NT2/D1 (cell line): Measurements from ENCODE around the gene CFAP61.

ENCODE experiments used
- DNase-seq: peaks from one replicate; pipeline ENCODE4 v3.0.0-alpha.2; 2011; ENCODE audit warnings: low read depth, low spot score
- H3K27me3 ChIP-seq: 2 replicates; pipeline ENCODE4 v1.6.0; 2011; ENCODE audit warnings: mild to moderate bottlenecking; ENCODE audit not compliant: insufficient read length, insufficient read depth
- H3K36me3 ChIP-seq: 2 replicates; pipeline ENCODE4 v1.6.1; 2011; ENCODE audit warnings: mild to moderate bottlenecking, low read length, mixed read lengths; ENCODE audit not compliant: insufficient read depth, insufficient read length
- H3K4me1 ChIP-seq: 2 replicates; pipeline ENCODE4 v1.5.1; 2011; ENCODE audit not compliant: insufficient read depth, insufficient read length
- H3K4me3 ChIP-seq: 2 replicates; pipeline ENCODE4 v1.5.1; 2011; ENCODE audit warnings: low read depth; ENCODE audit not compliant: insufficient read length
- H3K9ac ChIP-seq: 2 replicates; pipeline ENCODE4 v1.6.0; 2011; ENCODE audit warnings: low read depth; ENCODE audit not compliant: insufficient read length
- H3K9me3 ChIP-seq: 2 replicates; pipeline ENCODE4 v1.5.1; 2011; ENCODE audit warnings: mild to moderate bottlenecking, low read length; ENCODE audit not compliant: insufficient read depth
- SUZ12 ChIP-seq: IDR thresholded peaks from 2 replicates; pipeline ENCODE4 v1.6.1; 2011; ENCODE audit not compliant: insufficient read length, insufficient read depth; ENCODE audit errors: extremely low read depth
- YY1 ChIP-seq: IDR thresholded peaks from 2 replicates; pipeline ENCODE4 v1.6.1; 2011; ENCODE audit not compliant: insufficient read length, insufficient read depth
- ZNF274 ChIP-seq: IDR thresholded peaks from 2 replicates; pipeline ENCODE4 v1.6.1; 2011; ENCODE audit warnings: mild to moderate bottlenecking, low read depth, low read length

Gene CFAP61

DNA sequence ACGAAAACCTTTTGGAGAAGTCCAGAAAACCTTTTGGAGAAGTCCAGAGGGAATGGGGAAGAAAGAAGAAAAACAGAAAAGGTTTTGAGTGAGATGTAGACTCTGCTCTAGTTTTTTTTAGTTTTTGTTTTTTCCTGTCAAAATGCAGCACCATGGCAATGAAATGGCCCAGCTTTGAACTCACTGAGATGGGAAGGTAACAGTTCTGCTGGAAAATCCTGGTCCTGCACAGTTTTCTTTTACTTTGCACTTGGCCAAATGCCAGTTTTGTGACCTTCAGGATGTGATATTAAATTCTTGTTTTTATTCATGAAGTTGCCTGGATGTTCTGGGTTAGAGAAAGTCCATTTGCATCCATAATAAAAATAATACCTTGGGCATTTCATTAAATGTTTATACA, 145.7 kb downstream of the CFAP61 start:
- no peak for DNase-seq
- Histone ChIP-seq H3K27me3 (no peaks in the 10 kb centered on the region), H3K4me1 (no peaks in the 10 kb centered on the region), H3K9ac (no peak overlapping the region), H3K36me3 (no peaks in the 10 kb centered on the region), H3K4me3 (no peak overlapping the region), H3K9me3 (no peaks in the 10 kb centered on the region)
- no peak for TF ChIP-seq SUZ12
- TF ChIP-seq ZNF274, result no peak
- no peak for TF ChIP-seq YY1

GRCh38 chr20:20199361-20200160, 147.2 kb downstream of the CFAP61 start:
- no peak for DNase-seq
- TF ChIP-seq YY1 (no peak), ZNF274 (no peak), SUZ12 (no peak)
- H3K9me3 ChIP-seq, result no peaks in the 10 kb centered on the region

GRCh38 chr20:20201124-20201523, 148.8 kb downstream of the CFAP61 start:
- no peak overlapping the region for H3K9ac ChIP-seq
- TF ChIP-seq SUZ12, result no peak
- no peak for TF ChIP-seq ZNF274
- no peak for TF ChIP-seq YY1
- no peaks in the 10 kb centered on the region for H3K4me1 ChIP-seq
- H3K9me3 ChIP-seq, result no peaks in the 10 kb centered on the region
- DNase-seq, result no peak
- no peaks in the 10 kb centered on the region for H3K27me3 ChIP-seq
- H3K36me3 ChIP-seq, result no peaks in the 10 kb centered on the region
- H3K4me3 ChIP-seq, result no peak overlapping the region

More at GRCh38 chr20:20199361-20200160, 147.2 kb downstream of the CFAP61 start:
- H3K36me3 ChIP-seq, result no peaks in the 10 kb centered on the region
- H3K4me3 ChIP-seq, result no peak overlapping the region
- H3K27me3 ChIP-seq, result no peaks in the 10 kb centered on the region
- H3K4me1 ChIP-seq, result no peaks in the 10 kb centered on the region
- H3K9ac ChIP-seq, result no peak overlapping the region

DNA sequence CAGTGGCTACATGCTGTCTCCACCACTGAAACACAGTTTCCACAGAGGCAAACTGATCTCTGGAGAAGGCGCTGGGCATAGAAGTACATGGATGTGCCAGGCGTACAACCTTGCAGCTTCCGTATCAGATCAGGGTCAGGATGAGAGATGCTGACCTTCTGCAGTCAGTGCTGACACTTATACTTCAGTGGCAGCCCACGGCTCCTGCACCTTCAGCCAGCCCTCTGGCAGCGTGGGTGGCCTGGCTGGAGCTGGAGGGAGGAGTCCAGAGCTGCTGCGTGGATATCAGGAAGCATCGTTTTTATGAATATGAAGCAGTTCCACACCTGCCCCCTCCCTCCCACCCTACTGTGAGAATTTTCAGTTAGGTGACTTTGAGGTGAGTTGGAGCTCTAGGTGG, 149.3 kb downstream of the CFAP61 start:
- no peaks in the 10 kb centered on the region for H3K36me3 ChIP-seq
- H3K4me3 ChIP-seq, result no peak overlapping the region
- no peaks in the 10 kb centered on the region for H3K27me3 ChIP-seq
- no peak overlapping the region for H3K9ac ChIP-seq
- TF ChIP-seq YY1, result no peak
- no peak for TF ChIP-seq ZNF274
- no peak for TF ChIP-seq SUZ12
- H3K9me3 ChIP-seq, result no peaks in the 10 kb centered on the region
- no peaks in the 10 kb centered on the region for H3K4me1 ChIP-seq
- no peak for DNase-seq

DNA sequence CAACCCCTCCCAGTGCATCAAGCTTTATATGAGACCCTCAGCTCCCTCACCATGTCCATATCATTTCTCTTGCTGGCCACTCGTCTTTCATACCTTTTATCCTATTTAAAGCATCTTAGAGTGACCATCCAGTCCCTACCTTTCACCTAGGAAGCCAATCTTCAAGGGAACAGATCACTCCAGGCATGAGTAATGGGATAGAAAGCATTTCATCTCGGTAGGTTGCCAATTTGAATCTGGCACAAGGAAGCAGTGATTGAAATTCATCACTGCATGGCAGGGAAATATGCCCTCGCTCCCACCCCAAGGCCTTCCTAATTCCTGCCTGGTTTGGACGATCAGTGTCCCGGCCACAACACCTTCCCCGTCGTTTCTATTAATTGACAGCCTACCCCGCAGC, 150.4 kb downstream of the CFAP61 start:
- no peak overlapping the region for H3K4me3 ChIP-seq
- H3K4me1 ChIP-seq, result no peaks in the 10 kb centered on the region
- H3K36me3 ChIP-seq, result no peaks in the 10 kb centered on the region
- H3K9ac ChIP-seq, result no peak overlapping the region
- no peaks in the 10 kb centered on the region for H3K27me3 ChIP-seq
- TF ChIP-seq YY1 (no peak), ZNF274 (no peak), SUZ12 (no peak)
- H3K9me3 ChIP-seq, result no peaks in the 10 kb centered on the region
- DNase-seq, result no peak

- Histone ChIP-seq H3K27me3 (no peaks in the 10 kb centered on the region), H3K36me3 (no peaks in the 10 kb centered on the region), H3K4me1 (no peaks in the 10 kb centered on the region), H3K9ac (no peak overlapping the region), H3K9me3 (no peaks in the 10 kb centered on the region), H3K4me3 (no peak overlapping the region)
- DNase-seq, result no peak
- TF ChIP-seq ZNF274, result no peak
- no peak for TF ChIP-seq SUZ12
- TF ChIP-seq YY1, result no peak
Measured at GRCh38 chr20:20203784-20204183, 151.5 kb downstream of the CFAP61 start.

GRCh38 chr20:20204256-20204655, 151.9 kb downstream of the CFAP61 start:
- Histone ChIP-seq H3K27me3 (no peaks in the 10 kb centered on the region), H3K36me3 (no peaks in the 10 kb centered on the region), H3K9me3 (no peaks in the 10 kb centered on the region), H3K4me3 (no peak overlapping the region), H3K4me1 (no peaks in the 10 kb centered on the region), H3K9ac (no peak overlapping the region)
- TF ChIP-seq ZNF274 (no peak), YY1 (no peak)
- no peak for DNase-seq
